ENCODE measurements around the gene SLC11A1. TPM values are rescaled to one million over a fixed set of nuclear protein-coding genes. Genes with fewer than 3 reads are reported as not detected.

Gene SLC11A1
- total RNA-seq, 1 experiment from 2014 or later = 0.44 TPM

GRCh38 chr2:218425531-218425930 lies 43.5 kb downstream of the SLC11A1 start:
- DNase-seq = no peak
- intact Hi-C loops (cut with micrococcal nuclease; ENCODE audit: unreplicated experiment) = no loop called here
- Histone ChIP-seq H2AFZ (no peak overlapping the region), H3K27me3 (ENCODE audit: insufficient read depth, low read depth) (no peaks in the 10 kb centered on the region), H3K27ac (no peak overlapping the region), H3K9me3 (ENCODE audit: insufficient read depth, low read depth) (no peaks in the 10 kb centered on the region), H3F3A (ENCODE audit: insufficient read depth, low read depth) (no peaks in the 10 kb centered on the region; the same call in 1 of the 2 replicates), H3K4me3 (no peak overlapping the region), H4K20me1 (ENCODE audit: insufficient read depth) (no peaks in the 10 kb centered on the region), H3K79me2 (ENCODE audit: low read depth) (no peaks in the 10 kb centered on the region), H3K4me2 (no peak overlapping the region), H3K9me2 (ENCODE audit: insufficient read depth) (no peaks in the 10 kb centered on the region), H3K36me3 (ENCODE audit: low read depth) (no peaks in the 10 kb centered on the region), H3K4me1 (replicated peaks; ENCODE audit: insufficient read depth) (no peaks in the 10 kb centered on the region)
- ChIA-PET POLR2A (ENCODE audit: unreplicated experiment) (no interaction called here), CTCF (no interaction called here)
- TF ChIP-seq CTCF (conservative IDR thresholded peaks at IDR 0.05) = no peak
- no peak for TF ChIP-seq EZH2 (IDR thresholded peaks at IDR 0.05; ENCODE audit: low read depth)
- BruUV-seq (replicated peaks) = no TSS peak

- Histone ChIP-seq H3K9me2 (ENCODE audit: insufficient read depth) (no peaks in the 10 kb centered on the region), H4K20me1 (ENCODE audit: insufficient read depth) (no peaks in the 10 kb centered on the region), H3K4me3 (no peak overlapping the region), H3F3A (ENCODE audit: insufficient read depth, low read depth) (no peaks in the 10 kb centered on the region; the same call in 1 of the 2 replicates), H3K9me3 (ENCODE audit: insufficient read depth, low read depth) (no peaks in the 10 kb centered on the region), H2AFZ (no peak overlapping the region), H3K4me1 (replicated peaks; ENCODE audit: insufficient read depth) (no peaks in the 10 kb centered on the region), H3K79me2 (ENCODE audit: low read depth) (no peaks in the 10 kb centered on the region), H3K36me3 (ENCODE audit: low read depth) (no peaks in the 10 kb centered on the region), H3K27me3 (ENCODE audit: insufficient read depth, low read depth) (0 out of 2 replicates have a peak, but pooled peaks cover 5% of the 10 kb centered on the region), H3K27ac (no peak overlapping the region), H3K4me2 (no peak overlapping the region)
- POLR2A ChIA-PET (ENCODE audit: unreplicated experiment) = interaction anchor here (0.7 kb wide), 1 partner anchor 14 kb away, joined by 4 read pairs; no protein-coding TSS in a partner anchor
- CTCF ChIA-PET = no interaction called here
- intact Hi-C loops (cut with micrococcal nuclease; ENCODE audit: unreplicated experiment) = no loop called here
- no peak for DNase-seq
- BruUV-seq (replicated peaks) = no TSS peak
- TF ChIP-seq EZH2 (IDR thresholded peaks at IDR 0.05; ENCODE audit: low read depth) = no peak
- TF ChIP-seq CTCF (conservative IDR thresholded peaks at IDR 0.05) = no peak
Observed at GRCh38 chr2:218427741-218428140, 45.7 kb downstream of the SLC11A1 start.

GRCh38 chr2:218428846-218429558 lies 46.9 kb downstream of the SLC11A1 start:
- BruUV-seq (replicated peaks) = no TSS peak
- H3F3A ChIP-seq (ENCODE audit: insufficient read depth, low read depth) = no peaks in the 10 kb centered on the region
- no peak overlapping the region for H2AFZ ChIP-seq
- H3K9me3 ChIP-seq (ENCODE audit: insufficient read depth, low read depth) = no peaks in the 10 kb centered on the region
- H3K79me2 ChIP-seq (ENCODE audit: low read depth) = no peaks in the 10 kb centered on the region
- 0 out of 2 replicates have a peak, but pooled peaks cover 5% of the 10 kb centered on the region for H3K27me3 ChIP-seq (ENCODE audit: insufficient read depth, low read depth)
- ChIA-PET CTCF (no interaction called here), POLR2A (ENCODE audit: unreplicated experiment) (no interaction called here)
- H4K20me1 ChIP-seq (ENCODE audit: insufficient read depth) = no peaks in the 10 kb centered on the region
- H3K27ac ChIP-seq = no peak overlapping the region
- H3K9me2 ChIP-seq (ENCODE audit: insufficient read depth) = no peaks in the 10 kb centered on the region
- no peak for DNase-seq
- intact Hi-C loops (cut with micrococcal nuclease; ENCODE audit: unreplicated experiment) = no loop called here
- H3K4me3 ChIP-seq = no peak overlapping the region
- H3K4me1 ChIP-seq (replicated peaks; ENCODE audit: insufficient read depth) = no peaks in the 10 kb centered on the region
- no peak overlapping the region for H3K4me2 ChIP-seq
- no peak for TF ChIP-seq EZH2 (IDR thresholded peaks at IDR 0.05; ENCODE audit: low read depth)
- no peak for TF ChIP-seq CTCF (conservative IDR thresholded peaks at IDR 0.05)
- no peaks in the 10 kb centered on the region for H3K36me3 ChIP-seq (ENCODE audit: low read depth)
